Endothelial cell of umbilical vein (primary cell): ENCODE data around the gene MAP3K21. TPM values are rescaled to one million over a fixed set of nuclear protein-coding genes. Genes with fewer than 3 reads are reported as not detected.

ENCODE experiments used
- BruUV-seq: library from RNA; stranded (reverse); fragments of 400-500 nt; replicated peaks from 2 replicates; lab custom pipeline; 2021; lab: Mats Ljungman, UMichigan
- CTCF ChIA-PET: fragments of 300-600, 350-600 bp; sonication (Branson Sonifier 250); formaldehyde crosslinking; loops from one replicate; lab custom pipeline; 2021; ENCODE audit warnings: antibody characterized with exemption, inconsistent platforms; lab: Charles Lee
- POLR2A ChIA-PET: fragments of 300-600, 350-600 bp; sonication (Branson Sonifier 250); formaldehyde crosslinking; loops from one replicate; lab custom pipeline; 2021; ENCODE audit warnings: antibody characterized with exemption, inconsistent platforms; lab: Charles Lee
- DNase-seq: peaks from one replicate; pipeline ENCODE4 v3.0.0-alpha.2; 2011; ENCODE audit warnings: low read depth, low spot score
- FAIRE-seq: peaks from 2 replicates; lab custom pipeline; 2011; peaks lifted over from hg19 to GRCh38; lab: Jason Lieb, UNC
- H2AFZ ChIP-seq: 2 replicates; pipeline ENCODE4 v1.6.0; 2012; ENCODE audit warnings: low read depth, low read length, control low read depth, inconsistent platforms
- H3K27ac ChIP-seq: 2 replicates; pipeline ENCODE4 v1.5.1; 2011; ENCODE audit warnings: low read depth, mild to moderate bottlenecking, control low read depth, low read length, moderate library complexity; ENCODE audit not compliant: insufficient read depth
- H3K27me3 ChIP-seq, 2 experiments: 2 replicates each; pipeline versions ENCODE4 v1.6.0 to v1.6.1; 2011; ENCODE audit warnings: low read length in 2 of 2, mixed read lengths in 1 of 2; ENCODE audit not compliant: control insufficient read depth in 2 of 2, insufficient read depth in 2 of 2
- H3K36me3 ChIP-seq, 2 experiments: 2 replicates in 1 of 2; 3 replicates in 1 of 2; pipeline ENCODE4 v1.5.1; 2011; ENCODE audit warnings: low read length in 2 of 2, mild to moderate bottlenecking in 1 of 2, moderate library complexity in 1 of 2; ENCODE audit not compliant: control insufficient read depth in 2 of 2, insufficient read depth in 2 of 2; ENCODE audit errors: extremely low read depth in 1 of 2
- H3K4me1 ChIP-seq: 3 replicates; pipeline ENCODE4 v1.5.1; 2011; ENCODE audit warnings: mild to moderate bottlenecking, low read length; ENCODE audit not compliant: control insufficient read depth, insufficient read depth; ENCODE audit errors: extremely low read depth
- H3K4me2 ChIP-seq: 2 replicates; pipeline ENCODE4 v1.6.1; 2011; ENCODE audit warnings: low read length, control low read depth, mixed read lengths; ENCODE audit not compliant: insufficient read depth
- H3K4me3 ChIP-seq, 3 experiments: fragments of 200-600 bp in 1 of 3; sonication (generic), shearing (Covaris generic) in 1 of 3; replicated peaks in 1 of 3; 2 replicates each; pipeline ENCODE4 v1.5.1; 2011 to 2016; ENCODE audit warnings: control low read depth in 3 of 3, low read length in 3 of 3, mild to moderate bottlenecking in 2 of 3, inconsistent platforms in 1 of 3, low read depth in 1 of 3, moderate library complexity in 1 of 3; ENCODE audit not compliant: insufficient read depth in 1 of 3
- H3K79me2 ChIP-seq: 2 replicates; pipeline ENCODE4 v1.6.0; 2012; ENCODE audit warnings: low read length, inconsistent platforms; ENCODE audit not compliant: control insufficient read depth, insufficient read depth
- H3K9ac ChIP-seq: replicated peaks from 2 replicates; pipeline ENCODE3; 2011; ENCODE audit warnings: low read length, control low read depth; ENCODE audit not compliant: insufficient read depth; ENCODE audit errors: extremely low read depth
- H3K9me1 ChIP-seq: replicated peaks from 3 replicates; pipeline ENCODE4 v1.6.0; 2011; ENCODE audit warnings: mild to moderate bottlenecking, low read length; ENCODE audit not compliant: control insufficient read depth, insufficient read depth; ENCODE audit errors: extremely low read depth
- H3K9me3 ChIP-seq: replicated peaks from 2 replicates; pipeline ENCODE4 v1.5.1; 2012; ENCODE audit warnings: low read length, inconsistent platforms; ENCODE audit not compliant: control insufficient read depth, insufficient read depth
- H4K20me1 ChIP-seq: replicated peaks from 2 replicates; pipeline ENCODE3; 2011; ENCODE audit warnings: mild to moderate bottlenecking, low read length; ENCODE audit not compliant: control insufficient read depth, insufficient read depth; ENCODE audit errors: extremely low read depth
- EZH2 ChIP-seq: IDR thresholded peaks from 2 replicates; pipeline ENCODE4 v1.6.1; 2012; ENCODE audit warnings: borderline replicate concordance, low read depth, mild to moderate bottlenecking, moderate library complexity, low read length, inconsistent platforms; ENCODE audit not compliant: severe bottlenecking
- FOS ChIP-seq: IDR thresholded peaks from 2 replicates; pipeline ENCODE4 v1.6.1; 2011; ENCODE audit warnings: mild to moderate bottlenecking, low read length, moderate library complexity, borderline replicate concordance; ENCODE audit not compliant: insufficient read depth
- GATA2 ChIP-seq: IDR thresholded peaks from 2 replicates; pipeline ENCODE4 v1.7.0; 2011; ENCODE audit warnings: low read depth, mild to moderate bottlenecking, moderate library complexity, mixed read lengths, low read length; ENCODE audit not compliant: insufficient read length, insufficient read depth
- JUN ChIP-seq: IDR thresholded peaks from 2 replicates; pipeline ENCODE4 v1.6.1; 2011; ENCODE audit warnings: borderline replicate concordance, low read depth; ENCODE audit not compliant: insufficient read length, insufficient read depth
- MYC ChIP-seq: IDR thresholded peaks from one replicate; pipeline ENCODE4 v1.6.1; 2011; ENCODE audit warnings: mild to moderate bottlenecking, low read depth, low read length
- POLR2A ChIP-seq: IDR thresholded peaks from 2 replicates; pipeline ENCODE4 v1.6.1; 2012; ENCODE audit warnings: low read depth, mild to moderate bottlenecking, control low read depth, low read length
- POLR2AphosphoS5 ChIP-seq: IDR thresholded peaks from 2 replicates; pipeline ENCODE4 v1.6.1; 2012; ENCODE audit warnings: low read depth, mild to moderate bottlenecking, control low read depth, low read length, moderate library complexity; ENCODE audit not compliant: insufficient read depth
- dilution Hi-C: fragments of 300-500 bp; cut with MboI; formaldehyde crosslinking; loops from one replicate; pipeline ENCODE4 v1.15.0; 2019; ENCODE audit warnings: low sequenced_read_pairs; ENCODE audit not compliant: extremely low pct_ligation_motif_present
- intact Hi-C: fragments of 100-400 bp; cut with micrococcal nuclease; formaldehyde crosslinking; loops from one replicate; pipeline ENCODE4 v1.10.0; 2022
- polyA plus RNA-seq, 4 experiments: library from polyadenylated mRNA; depleted of rRNA in 3 of 4; stranded (reverse) in 3 of 4; unstranded in 1 of 4; fragments of >200 nt; gene quantifications; 2 replicates each; pipeline versions ENCODE4 v1.2.1 to v1.2.3, GENCODE V29; 2011 to 2012; ENCODE audit warnings: missing spikeins in 1 of 4
- total RNA-seq: library from RNA; stranded (reverse); gene quantifications from 2 replicates; pipeline ENCODE4 v1.2.3, GENCODE V29; 2021
- TF ChIP-seq, protein P1 (sequence below): IDR thresholded peaks from 2 replicates; pipeline ENCODE4 v1.6.1; 2011; ENCODE audit not compliant: insufficient read depth, insufficient read length
- TF ChIP-seq, protein P2 (sequence below), 2 donors: IDR thresholded peaks; 1 replicate in 1 of 2; 2 replicates in 1 of 2; pipeline ENCODE4 v1.5.1; 2011; ENCODE audit warnings: low read length in 2 of 2, mild to moderate bottlenecking in 2 of 2, moderate library complexity in 2 of 2, control low read depth in 1 of 2, inconsistent platforms in 1 of 2, low read depth in 1 of 2; ENCODE audit not compliant: insufficient read depth in 1 of 2; ENCODE audit errors: extremely low read depth in 1 of 2

MAP3K21 gene
- total and polyA plus RNA-seq, 2 donors (not counting 3 experiments of a cell fraction or from before 2014, with no cell fraction given): 0.65 to 0.95 TPM

DNA sequence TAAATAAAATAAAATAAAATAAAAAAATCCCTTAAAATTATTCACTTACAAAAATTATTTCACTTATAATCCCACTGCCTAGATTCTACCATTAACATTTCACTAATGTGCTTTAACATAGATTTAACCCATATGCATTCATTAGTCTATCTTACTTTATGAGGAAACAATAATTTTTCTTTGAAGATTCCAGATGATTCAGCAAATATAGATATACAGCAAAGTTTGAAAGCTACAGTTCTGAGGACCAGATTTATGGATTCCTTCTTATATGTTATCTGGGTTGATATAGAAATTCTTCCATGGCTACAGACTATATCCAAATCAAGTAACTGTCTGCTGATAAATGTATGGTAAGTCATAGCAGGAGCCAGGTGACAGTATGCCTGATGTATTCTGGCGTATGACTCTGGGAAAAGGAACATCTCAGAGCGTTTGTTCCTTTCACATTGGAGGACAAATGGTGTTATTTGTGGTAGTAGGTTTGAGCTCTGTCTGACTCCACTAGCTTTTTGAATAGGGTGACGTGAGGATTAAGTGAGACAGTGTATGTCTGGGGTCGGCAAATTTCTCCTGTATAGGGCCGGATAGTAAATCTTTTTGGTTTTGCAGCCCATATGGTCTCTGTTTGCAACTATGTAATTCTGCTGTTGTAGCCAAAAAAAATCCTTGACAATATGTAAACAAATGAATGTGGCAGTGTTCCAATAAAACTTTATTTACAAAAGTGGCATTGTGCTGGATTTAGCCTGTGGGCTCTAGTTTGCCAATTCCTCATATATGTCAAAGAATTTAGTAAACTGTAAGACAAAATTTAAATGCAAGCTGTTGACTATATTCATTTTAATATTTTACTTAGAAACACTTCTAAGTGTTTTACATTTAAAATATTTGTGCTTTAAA, 9.3 kb downstream of the MAP3K21 start:
- no peaks in the 10 kb centered on the region for H4K20me1 ChIP-seq
- H2AFZ ChIP-seq: no peak overlapping the region
- H3K4me1 ChIP-seq: no peaks in the 10 kb centered on the region
- no peaks in the 10 kb centered on the region for H3K36me3 ChIP-seq
- POLR2A ChIA-PET: no interaction called here
- no peak overlapping the region for H3K4me3 ChIP-seq
- dilution Hi-C loops (no loop called here), intact Hi-C loops (no loop called here)
- CTCF ChIA-PET: no interaction called here
- no peak for DNase-seq
- no TSS peak for BruUV-seq
- no peak overlapping the region for H3K27ac ChIP-seq
- peaks cover 3 to 4% of the 10 kb centered on the region in 2 experiments for H3K27me3 ChIP-seq
- H3K9me3 ChIP-seq: no peaks in the 10 kb centered on the region
- H3K9me1 ChIP-seq: no peaks in the 10 kb centered on the region
- H3K9ac ChIP-seq: no peak overlapping the region
- H3K4me2 ChIP-seq: no peak overlapping the region
- no peak for FAIRE-seq
- TF ChIP-seq, protein P1, sequence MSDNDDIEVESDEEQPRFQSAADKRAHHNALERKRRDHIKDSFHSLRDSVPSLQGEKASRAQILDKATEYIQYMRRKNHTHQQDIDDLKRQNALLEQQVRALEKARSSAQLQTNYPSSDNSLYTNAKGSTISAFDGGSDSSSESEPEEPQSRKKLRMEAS: no peak
- TF ChIP-seq JUN (no peak), EZH2 (no peak), POLR2A (no peak), POLR2AphosphoS5 (no peak), FOS (no peak), MYC (no peak), GATA2 (no peak)
- TF ChIP-seq, protein P2, sequence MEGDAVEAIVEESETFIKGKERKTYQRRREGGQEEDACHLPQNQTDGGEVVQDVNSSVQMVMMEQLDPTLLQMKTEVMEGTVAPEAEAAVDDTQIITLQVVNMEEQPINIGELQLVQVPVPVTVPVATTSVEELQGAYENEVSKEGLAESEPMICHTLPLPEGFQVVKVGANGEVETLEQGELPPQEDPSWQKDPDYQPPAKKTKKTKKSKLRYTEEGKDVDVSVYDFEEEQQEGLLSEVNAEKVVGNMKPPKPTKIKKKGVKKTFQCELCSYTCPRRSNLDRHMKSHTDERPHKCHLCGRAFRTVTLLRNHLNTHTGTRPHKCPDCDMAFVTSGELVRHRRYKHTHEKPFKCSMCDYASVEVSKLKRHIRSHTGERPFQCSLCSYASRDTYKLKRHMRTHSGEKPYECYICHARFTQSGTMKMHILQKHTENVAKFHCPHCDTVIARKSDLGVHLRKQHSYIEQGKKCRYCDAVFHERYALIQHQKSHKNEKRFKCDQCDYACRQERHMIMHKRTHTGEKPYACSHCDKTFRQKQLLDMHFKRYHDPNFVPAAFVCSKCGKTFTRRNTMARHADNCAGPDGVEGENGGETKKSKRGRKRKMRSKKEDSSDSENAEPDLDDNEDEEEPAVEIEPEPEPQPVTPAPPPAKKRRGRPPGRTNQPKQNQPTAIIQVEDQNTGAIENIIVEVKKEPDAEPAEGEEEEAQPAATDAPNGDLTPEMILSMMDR (IDR thresholded peaks at IDR 0.05; ENCODE audit: extremely low read depth in 1 of 2, insufficient read depth in 1 of 2, low read depth in 1 of 2, low read length in 2 of 2): no peak
- H3K79me2 ChIP-seq: no peaks in the 10 kb centered on the region
